Spleen (tissue), 7 donors: ENCODE data around the gene CAMKK1.

Source experiments
- POLR2A ChIP-seq, 3 donors: fragments of 450-650 bp; IDR thresholded peaks; one replicate each; pipeline ENCODE4 v1.5.1; 2017; ENCODE audit warnings: antibody characterized with exemption in 3 of 3, mild to moderate bottlenecking in 1 of 3
- POLR2AphosphoS5 ChIP-seq, 3 donors: sonication (generic); formaldehyde crosslinking; IDR thresholded peaks; one replicate each; pipeline ENCODE4 v1.5.1; 2017; ENCODE audit warnings: antibody characterized with exemption in 3 of 3
- TF ChIP-seq, protein P1 (sequence below), 11 experiments: fragments of 200-600 bp in 7 of 11; fragments of 450-650 bp in 4 of 11; sonication (generic) in 4 of 11; IDR thresholded peaks in 8 of 11; conservative IDR thresholded peaks in 3 of 11; 1 replicate in 7 of 11; 2 replicates in 4 of 11; pipeline versions ENCODE4 v1.4.0 to v1.8.0; 2016 to 2021; ENCODE audit warnings: antibody characterized with exemption in 11 of 11, inconsistent platforms in 4 of 11, mild to moderate bottlenecking in 1 of 11
- donor health status: DM: no; HTN: no; CAD: no; lungs with moderate emphysema.
- donor health status: DM: no; HTN: no; CAD: no.
- donor health status: DM: no; HTN: no; CAD: no.

DNA sequence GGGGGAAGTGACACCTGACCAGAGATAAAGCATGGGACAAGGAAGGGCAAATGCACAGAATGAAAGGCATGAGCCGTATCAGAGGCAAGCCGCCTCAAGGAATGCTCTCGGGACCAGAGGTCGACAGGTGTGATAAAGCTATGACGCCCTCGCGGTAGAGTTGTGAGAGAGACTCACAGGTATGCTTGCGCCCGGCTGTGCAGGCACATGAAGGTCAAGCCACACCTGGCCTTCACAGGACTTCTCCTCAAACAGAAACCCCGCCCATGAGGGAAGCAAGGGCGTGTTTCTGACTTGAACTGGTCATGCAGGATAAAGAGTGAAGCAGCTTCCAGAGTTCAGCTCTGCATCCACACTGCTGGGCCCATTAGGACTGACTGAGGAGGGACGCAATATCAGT is 54.6 kb downstream of the CAMKK1 start:
- TF ChIP-seq, protein P1, sequence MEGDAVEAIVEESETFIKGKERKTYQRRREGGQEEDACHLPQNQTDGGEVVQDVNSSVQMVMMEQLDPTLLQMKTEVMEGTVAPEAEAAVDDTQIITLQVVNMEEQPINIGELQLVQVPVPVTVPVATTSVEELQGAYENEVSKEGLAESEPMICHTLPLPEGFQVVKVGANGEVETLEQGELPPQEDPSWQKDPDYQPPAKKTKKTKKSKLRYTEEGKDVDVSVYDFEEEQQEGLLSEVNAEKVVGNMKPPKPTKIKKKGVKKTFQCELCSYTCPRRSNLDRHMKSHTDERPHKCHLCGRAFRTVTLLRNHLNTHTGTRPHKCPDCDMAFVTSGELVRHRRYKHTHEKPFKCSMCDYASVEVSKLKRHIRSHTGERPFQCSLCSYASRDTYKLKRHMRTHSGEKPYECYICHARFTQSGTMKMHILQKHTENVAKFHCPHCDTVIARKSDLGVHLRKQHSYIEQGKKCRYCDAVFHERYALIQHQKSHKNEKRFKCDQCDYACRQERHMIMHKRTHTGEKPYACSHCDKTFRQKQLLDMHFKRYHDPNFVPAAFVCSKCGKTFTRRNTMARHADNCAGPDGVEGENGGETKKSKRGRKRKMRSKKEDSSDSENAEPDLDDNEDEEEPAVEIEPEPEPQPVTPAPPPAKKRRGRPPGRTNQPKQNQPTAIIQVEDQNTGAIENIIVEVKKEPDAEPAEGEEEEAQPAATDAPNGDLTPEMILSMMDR (IDR thresholded peaks at IDR 0.05 in 8 of 11, conservative IDR thresholded peaks at IDR 0.05 in 3 of 11) = no peak
- TF ChIP-seq POLR2AphosphoS5 (IDR thresholded peaks at IDR 0.05) (no peak), POLR2A (IDR thresholded peaks at IDR 0.05) (no peak)
